Fibroblast of skin of right biceps (primary cell): ENCODE measurements around the gene STX4.

ENCODE experiments used
- DNase-seq: peaks from one replicate; pipeline ENCODE4 v3.0.0-alpha.2; 2013

The STX4 gene

DNA sequence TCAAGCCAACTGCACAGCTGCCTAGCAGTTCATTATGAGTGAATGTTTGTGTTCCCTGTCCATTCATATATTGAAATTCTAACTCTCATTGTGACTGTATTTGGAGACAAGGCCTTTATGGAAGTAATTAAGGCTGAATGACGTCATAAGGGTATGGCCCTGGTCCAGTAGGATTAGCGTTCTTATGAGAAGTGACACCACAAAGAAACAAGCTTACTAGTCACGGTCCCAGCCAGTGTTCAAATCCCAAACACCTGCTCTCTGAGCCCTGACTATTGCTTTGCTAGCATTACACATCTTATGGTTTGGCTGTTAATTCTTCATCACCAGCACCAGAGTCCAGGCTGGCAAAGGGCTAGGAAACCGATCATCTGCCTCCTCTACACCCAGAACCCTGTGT lies 38.5 kb downstream of the STX4 start:
- DNase-seq, result peak; percentile 90

DNA sequence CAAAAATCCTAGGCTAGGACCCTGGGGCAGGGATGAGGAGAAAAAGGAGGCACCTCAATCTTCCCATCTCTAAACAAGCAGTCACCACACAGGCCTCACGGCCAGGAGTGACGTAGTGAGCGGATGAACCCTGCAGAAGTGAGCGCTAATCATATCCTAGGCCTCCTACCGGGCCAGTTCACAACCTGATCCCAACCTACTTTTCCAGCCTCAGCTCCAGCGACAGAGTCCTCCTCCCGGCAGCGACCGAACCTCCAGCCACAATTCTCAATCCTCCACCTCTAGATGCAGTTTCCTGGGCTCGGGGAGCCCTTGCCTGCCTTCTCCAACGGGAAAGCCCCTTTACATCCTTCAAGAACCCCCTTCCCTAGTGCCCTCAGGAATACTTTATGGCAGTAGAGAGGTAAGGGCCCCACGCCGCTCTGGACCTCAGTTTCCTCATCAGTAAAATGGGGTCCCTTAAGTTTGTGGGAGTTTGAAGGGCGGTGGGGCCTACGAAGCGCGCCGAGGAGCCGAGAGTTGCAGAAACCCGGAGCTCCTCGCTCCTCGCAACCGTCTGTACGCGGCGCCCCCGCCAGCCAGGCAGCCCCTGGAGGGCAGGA lies 39.3 kb downstream of the STX4 start:
- peak; percentile 50 for DNase-seq

DNA sequence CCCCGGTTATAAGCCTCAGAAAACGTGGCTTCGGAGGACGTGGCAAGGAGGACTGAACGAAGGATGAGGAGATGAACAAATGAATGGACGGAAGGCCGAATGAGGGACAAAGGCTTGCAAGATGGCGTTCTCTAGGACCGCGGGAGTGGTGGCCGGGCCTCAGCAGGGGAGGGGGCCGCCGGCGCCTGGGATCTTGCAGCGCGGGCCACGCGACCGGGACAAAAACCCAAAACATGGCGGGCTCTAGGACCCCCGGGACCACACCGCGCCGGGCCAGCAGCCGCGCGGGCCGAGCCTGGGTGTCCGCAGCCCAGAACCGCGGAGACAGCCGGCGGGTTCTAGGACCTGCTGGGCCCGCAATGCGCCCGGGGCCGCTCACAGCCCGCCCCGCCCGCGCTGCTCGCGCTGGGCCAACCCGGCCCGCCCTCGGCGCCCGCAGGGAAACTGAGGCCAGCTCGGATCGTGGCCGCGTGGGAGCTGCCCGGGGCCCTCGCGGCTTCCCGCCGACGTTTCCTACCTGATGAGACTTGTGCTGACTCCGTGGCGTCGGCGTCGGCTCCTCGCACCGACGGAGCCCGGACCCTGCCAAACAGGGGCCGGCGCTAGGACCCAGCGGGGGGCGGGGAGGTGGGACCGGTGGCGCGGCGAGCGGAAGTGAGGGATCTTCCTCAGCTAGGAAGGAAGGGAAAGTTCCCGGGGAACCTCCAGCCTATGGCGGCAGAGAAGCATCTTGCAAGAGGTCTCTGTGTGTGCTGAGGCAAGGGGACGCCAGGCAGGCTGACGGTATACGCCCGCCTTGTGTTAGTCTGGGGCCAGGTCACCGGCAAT lies 40.0 kb downstream of the STX4 start:
- DNase-seq, result peak; percentile 91

GRCh38 chr16:31073970-31074813 lies 40.8 kb downstream of the STX4 start, which contains the start of the genes ZNF646 and ZNF668:
Gene ZNF646, plus strand, starts transcription at chr16:31074422. Its CDS starts 1,903 bp downstream, at chr16:31076325.
Gene ZNF668, minus strand, starts transcription at chr16:31074240. Its CDS starts 9,781 bp downstream, at chr16:31064459.
- DNase-seq, result peak; percentile 99

DNA sequence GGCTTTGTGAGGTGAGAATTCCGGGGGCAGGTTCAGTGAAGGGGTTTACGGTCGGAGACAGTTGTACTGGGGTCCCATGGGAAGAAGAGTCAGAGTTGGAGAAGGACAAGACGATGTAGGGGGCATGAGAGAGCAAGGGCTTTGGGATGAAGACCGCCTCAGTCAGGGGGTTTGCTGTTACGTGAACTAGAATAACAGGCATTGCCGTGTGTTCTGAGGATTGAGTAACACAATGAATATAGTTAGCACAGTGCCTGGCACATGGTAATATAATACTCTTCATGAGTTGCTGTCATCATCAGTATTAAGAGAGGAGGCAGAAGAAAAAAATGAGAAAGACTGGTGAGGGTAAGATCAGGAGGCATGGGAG lies 41.4 kb downstream of the STX4 start:
- no peak for DNase-seq

- no peak for DNase-seq
These were observed 43.0 kb downstream of the STX4 start for GRCh38 chr16:31076319-31076718.

- DNase-seq, result no peak
These were observed 43.7 kb downstream of the STX4 start for GRCh38 chr16:31077024-31077423.

DNA sequence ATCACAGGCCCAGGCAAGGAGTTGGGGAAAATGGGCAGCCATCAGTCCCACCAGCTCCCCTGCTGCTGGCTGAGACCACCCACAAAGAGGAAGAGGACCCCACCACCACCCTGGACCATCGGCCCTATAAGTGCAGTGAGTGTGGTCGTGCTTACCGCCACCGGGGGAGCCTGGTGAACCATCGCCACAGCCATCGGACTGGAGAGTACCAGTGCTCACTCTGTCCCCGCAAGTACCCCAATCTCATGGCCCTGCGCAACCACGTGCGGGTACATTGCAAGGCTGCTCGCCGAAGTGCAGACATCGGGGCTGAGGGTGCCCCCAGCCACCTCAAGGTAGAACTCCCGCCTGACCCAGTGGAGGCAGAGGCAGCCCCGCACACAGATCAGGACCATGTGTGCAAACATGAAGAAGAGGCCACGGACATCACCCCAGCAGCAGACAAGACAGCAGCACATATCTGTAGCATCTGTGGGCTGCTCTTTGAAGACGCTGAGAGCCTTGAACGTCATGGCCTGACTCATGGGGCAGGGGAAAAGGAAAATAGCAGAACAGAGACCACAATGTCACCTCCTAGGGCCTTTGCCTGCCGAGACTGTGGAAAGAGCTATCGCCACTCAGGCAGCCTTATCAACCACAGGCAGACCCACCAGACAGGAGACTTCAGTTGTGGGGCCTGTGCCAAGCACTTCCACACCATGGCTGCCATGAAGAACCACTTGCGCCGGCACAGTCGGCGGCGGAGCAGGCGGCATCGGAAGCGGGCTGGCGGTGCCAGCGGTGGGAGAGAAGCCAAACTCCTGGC lies 44.4 kb downstream of the STX4 start:
- DNase-seq, result no peak

DNA sequence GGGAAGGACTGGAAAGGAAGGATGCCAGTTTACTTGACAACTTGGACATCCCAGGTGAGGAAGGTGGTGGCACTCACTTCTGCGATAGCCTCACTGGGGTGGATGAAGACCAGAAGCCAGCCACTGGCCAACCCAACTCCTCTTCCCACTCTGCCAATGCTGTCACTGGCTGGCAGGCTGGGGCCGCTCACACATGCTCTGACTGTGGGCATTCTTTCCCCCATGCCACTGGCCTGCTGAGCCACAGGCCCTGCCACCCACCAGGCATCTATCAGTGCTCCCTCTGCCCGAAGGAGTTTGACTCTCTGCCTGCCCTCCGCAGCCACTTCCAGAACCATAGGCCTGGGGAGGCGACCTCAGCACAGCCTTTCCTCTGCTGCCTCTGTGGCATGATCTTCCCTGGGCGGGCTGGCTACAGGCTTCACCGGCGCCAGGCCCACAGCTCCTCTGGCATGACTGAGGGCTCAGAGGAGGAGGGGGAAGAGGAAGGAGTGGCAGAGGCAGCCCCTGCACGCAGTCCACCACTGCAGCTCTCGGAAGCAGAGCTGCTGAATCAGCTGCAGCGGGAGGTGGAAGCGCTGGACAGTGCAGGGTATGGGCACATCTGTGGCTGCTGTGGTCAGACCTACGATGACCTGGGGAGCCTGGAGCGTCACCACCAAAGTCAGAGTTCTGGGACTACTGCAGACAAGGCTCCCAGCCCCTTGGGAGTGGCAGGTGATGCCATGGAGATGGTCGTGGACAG lies 45.4 kb downstream of the STX4 start:
- DNase-seq, result no peak

- no peak for DNase-seq
These were observed 46.1 kb downstream of the STX4 start for GRCh38 chr16:31079342-31079944.

- DNase-seq, result no peak
These were observed 46.8 kb downstream of the STX4 start for GRCh38 chr16:31080035-31080629.

GRCh38 chr16:31080756-31081419 lies 47.5 kb downstream of the STX4 start:
- no peak for DNase-seq

GRCh38 chr16:31081428-31082351 lies 48.3 kb downstream of the STX4 start:
- no peak for DNase-seq

DNA sequence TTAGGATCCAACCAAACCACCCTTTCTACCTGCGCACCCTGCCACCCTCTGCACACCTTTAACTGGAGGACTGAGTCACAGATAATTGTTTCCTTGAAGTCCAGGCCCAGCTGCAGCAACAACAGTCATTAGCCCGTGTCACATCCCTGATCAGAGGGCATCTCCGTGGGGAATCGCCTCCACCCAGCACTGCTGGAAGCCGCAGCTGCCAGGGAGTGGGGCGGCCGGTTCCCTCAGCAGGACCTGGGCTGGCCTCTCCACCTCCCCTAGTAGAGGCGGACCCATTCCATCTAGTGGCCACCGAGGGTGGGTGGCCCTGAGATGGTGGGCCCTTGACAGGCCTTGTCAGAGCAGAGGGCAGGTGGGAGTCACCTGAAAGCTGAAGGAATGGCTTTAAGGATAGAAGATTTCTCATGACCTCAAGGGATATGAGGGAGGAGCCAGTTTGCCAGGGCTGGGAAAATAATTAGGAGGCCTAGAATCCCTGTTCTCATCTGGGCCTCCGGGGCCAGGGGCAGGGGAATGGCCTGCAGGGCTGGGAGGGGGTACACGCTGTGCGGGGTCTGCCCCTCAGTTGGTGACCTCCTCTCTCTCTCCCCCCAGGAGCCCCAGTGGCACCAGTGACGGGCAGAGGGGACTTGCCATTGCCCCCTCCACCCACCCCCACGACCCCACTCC lies 49.1 kb downstream of the STX4 start:
- no peak for DNase-seq

DNA sequence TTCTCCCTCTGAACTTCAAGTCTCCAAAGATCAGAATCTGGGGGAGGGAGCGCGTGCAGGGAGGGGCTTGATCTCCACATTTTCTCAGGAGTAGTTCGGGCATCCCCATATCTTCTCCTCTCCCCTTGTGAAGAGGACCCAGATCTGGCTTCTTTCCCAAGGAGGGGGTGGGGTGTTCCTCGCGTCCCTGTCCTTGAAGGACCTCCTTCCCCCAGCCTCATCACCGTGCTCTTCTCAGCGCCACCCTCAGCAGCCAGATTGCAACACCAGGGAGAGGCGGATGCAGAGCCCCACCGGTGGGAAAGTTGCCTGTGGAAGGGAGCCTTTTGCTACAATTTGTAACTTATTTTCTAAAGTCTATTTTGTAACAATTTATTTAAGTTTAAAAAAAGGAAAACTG lies 49.7 kb downstream of the STX4 start:
- no peak for DNase-seq

- no peak for DNase-seq
These were observed 50.2 kb downstream of the STX4 start for GRCh38 chr16:31083556-31083955.

DNA sequence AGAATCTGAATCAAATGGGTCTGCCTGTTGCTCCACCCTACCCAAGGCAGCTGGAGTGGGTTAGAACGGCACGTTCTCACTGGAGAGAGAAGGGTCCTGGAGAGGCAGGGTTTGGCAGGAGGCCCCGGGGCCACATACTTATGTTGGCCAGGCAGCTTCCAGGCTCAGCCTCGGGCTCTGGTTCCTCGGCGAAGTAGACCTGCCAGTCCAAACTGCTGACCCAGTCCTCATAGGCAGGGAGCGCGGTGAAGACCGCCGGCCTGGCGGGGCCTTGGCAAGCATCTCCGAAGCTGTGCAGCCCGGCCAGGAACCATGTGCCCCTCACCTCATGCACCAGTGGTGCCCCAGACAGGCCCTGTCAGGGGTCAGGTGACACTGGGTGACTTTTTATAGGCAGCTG lies 50.6 kb downstream of the STX4 start:
- no peak for DNase-seq

DNA sequence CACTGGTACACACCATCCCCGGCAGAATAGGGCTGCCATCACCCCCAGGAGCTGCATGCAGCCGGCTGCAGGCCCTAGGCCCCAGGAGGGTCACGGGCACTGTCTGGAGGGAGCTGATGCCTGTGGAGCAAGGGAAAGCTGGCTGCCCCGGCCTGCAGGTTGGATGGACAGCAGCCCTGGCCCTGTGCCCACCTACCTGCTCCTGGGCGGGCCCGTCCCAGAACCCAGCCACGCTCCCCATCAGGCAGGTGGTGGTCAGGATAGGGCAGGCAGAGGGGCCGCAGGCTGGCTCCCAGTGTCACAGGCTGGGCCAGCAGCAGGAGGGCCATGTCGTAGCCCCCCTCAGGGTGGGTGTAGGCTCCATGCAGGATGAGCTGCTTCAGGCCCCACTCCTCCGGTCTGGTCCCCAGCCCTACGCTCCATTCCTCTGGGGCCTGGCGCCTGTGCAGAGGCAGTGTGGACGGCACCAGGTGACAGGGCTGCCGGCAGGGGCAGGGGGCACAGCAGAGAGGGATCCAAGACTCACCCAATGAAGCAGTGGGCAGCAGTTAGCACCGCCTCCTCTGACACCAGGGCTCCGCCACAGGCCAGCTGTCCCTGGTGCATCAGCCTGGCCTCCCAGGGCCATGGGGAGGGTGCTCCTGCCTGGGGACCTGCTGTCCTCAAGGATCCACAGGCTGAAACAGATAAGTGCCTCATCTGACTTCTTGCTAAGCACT lies 51.4 kb downstream of the STX4 start:
- DNase-seq, result no peak
